PC-9 (cell line): ENCODE data around the gene PIK3C2A. TPM values are rescaled to one million over a fixed set of nuclear protein-coding genes. Genes with fewer than 3 reads are reported as not detected.

Experiments
- BruUV-seq: library from RNA; stranded (reverse); fragments of 400-500 nt; replicated peaks from 2 replicates; lab custom pipeline; 2021; lab: Mats Ljungman, UMichigan
- CTCF ChIA-PET: fragments of 300-600 bp; sonication (Branson Sonifier 250); formaldehyde crosslinking; loops from one replicate; lab custom pipeline; 2022; ENCODE audit warnings: antibody characterized with exemption; lab: Charles Lee
- POLR2A ChIA-PET: fragments of 300-600 bp; sonication (Branson Sonifier 250); formaldehyde crosslinking; loops from one replicate; lab custom pipeline; 2022; ENCODE audit warnings: antibody characterized with exemption; ENCODE audit not compliant: unreplicated experiment; lab: Charles Lee
- DNase-seq, 2 experiments: peaks; one replicate each; pipeline versions ENCODE4 v3.0.0 to v3.0.0-alpha.2; 2015 to 2022; ENCODE audit warnings: mixed read lengths in 1 of 2
- H2AFZ ChIP-seq: fragments of 200-600 bp; sonication (generic); 2 replicates; pipeline ENCODE4 v1.8.1; 2017; ENCODE audit warnings: antibody characterized with exemption
- H3F3A ChIP-seq: fragments of 200-600 bp; sonication (generic); 2 replicates; pipeline ENCODE4 v1.8.1; 2017; ENCODE audit warnings: antibody characterized with exemption, mild to moderate bottlenecking, low read depth; ENCODE audit not compliant: insufficient read depth
- H3K27ac ChIP-seq: fragments of 200-600 bp; sonication (generic); 2 replicates; pipeline ENCODE4 v1.6.1; 2016; ENCODE audit warnings: mixed run types
- H3K27me3 ChIP-seq: fragments of 200-600 bp; sonication (generic); 2 replicates; pipeline ENCODE4 v1.6.1; 2016; ENCODE audit warnings: low read depth, mixed run types; ENCODE audit not compliant: insufficient read depth
- H3K36me3 ChIP-seq: fragments of 200-600 bp; sonication (generic); 2 replicates; pipeline ENCODE4 v1.6.1; 2016; ENCODE audit warnings: low read depth, mixed run types
- H3K4me1 ChIP-seq: fragments of 200-600 bp; sonication (generic); replicated peaks from 2 replicates; pipeline ENCODE4 v1.6.1; 2016; ENCODE audit warnings: mixed run types; ENCODE audit not compliant: insufficient read depth
- H3K4me2 ChIP-seq: fragments of 200-600 bp; sonication (generic); 2 replicates; pipeline ENCODE4 v1.6.1; 2017; ENCODE audit warnings: mixed run types
- H3K4me3 ChIP-seq: fragments of 200-600 bp; sonication (generic); 2 replicates; pipeline ENCODE4 v1.6.1; 2016; ENCODE audit warnings: mixed run types
- H3K79me2 ChIP-seq: fragments of 200-600 bp; sonication (generic); 2 replicates; pipeline ENCODE4 v1.6.1; 2017; ENCODE audit warnings: low read depth, mixed run types
- H3K9me2 ChIP-seq: fragments of 200-600 bp; sonication (generic); 2 replicates; pipeline ENCODE4 v1.8.1; 2017; ENCODE audit warnings: mild to moderate bottlenecking; ENCODE audit not compliant: insufficient read depth
- H3K9me3 ChIP-seq: fragments of 200-600 bp; sonication (generic); 2 replicates; pipeline ENCODE4 v1.8.1; 2016; ENCODE audit warnings: low read depth; ENCODE audit not compliant: insufficient read depth
- H4K20me1 ChIP-seq: fragments of 200-600 bp; sonication (generic); 2 replicates; pipeline ENCODE4 v1.8.1; 2017; ENCODE audit not compliant: insufficient read depth
- EZH2 ChIP-seq: fragments of 200-600 bp; sonication (generic); IDR thresholded peaks from 2 replicates; pipeline ENCODE4 v1.8.0; 2017; ENCODE audit warnings: antibody characterized with exemption, low read depth
- intact Hi-C: fragments of 100-400 bp; cut with micrococcal nuclease; formaldehyde crosslinking; loops from one replicate; pipeline ENCODE4 v1.10.0; 2022; ENCODE audit not compliant: unreplicated experiment
- total RNA-seq: library from RNA; stranded (reverse); gene quantifications from 2 replicates; pipeline ENCODE4 v1.2.3, GENCODE V29; 2021
- TF ChIP-seq, protein P1 (sequence below): fragments of 200-600 bp; sonication (generic); conservative IDR thresholded peaks from 2 replicates; pipeline ENCODE4 v1.6.1; 2017; ENCODE audit warnings: mixed run types, antibody characterized with exemption, mild to moderate bottlenecking, moderate library complexity

The PIK3C2A gene
- total RNA-seq, 1 experiment from 2014 or later: 70.7 TPM

DNA sequence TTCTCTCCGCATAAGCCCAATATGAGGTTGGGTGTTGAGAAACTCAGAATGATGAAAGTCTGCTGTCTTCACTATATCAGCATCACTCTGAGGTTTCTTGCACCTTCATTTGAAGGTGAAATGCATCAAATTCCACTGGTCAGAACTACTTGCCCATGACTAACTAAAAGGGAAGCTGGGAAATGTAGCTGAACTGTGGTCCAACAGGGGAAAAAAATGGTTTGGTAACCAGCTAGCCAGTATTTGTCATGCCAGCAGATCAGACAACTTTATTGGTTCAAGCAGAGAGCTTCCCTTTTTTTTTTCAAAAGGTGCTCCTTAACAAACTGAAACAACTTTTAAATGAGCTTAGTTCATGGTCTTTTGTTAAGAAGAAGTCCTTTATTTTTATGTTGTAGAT is 14.2 kb upstream of the PIK3C2A start:
- CTCF ChIA-PET: no interaction called here
- 0 out of 2 replicates have a peak, but pooled peaks cover 4% of the 10 kb centered on the region for H3K4me1 ChIP-seq
- H3K4me3 ChIP-seq: no peak overlapping the region

DNA sequence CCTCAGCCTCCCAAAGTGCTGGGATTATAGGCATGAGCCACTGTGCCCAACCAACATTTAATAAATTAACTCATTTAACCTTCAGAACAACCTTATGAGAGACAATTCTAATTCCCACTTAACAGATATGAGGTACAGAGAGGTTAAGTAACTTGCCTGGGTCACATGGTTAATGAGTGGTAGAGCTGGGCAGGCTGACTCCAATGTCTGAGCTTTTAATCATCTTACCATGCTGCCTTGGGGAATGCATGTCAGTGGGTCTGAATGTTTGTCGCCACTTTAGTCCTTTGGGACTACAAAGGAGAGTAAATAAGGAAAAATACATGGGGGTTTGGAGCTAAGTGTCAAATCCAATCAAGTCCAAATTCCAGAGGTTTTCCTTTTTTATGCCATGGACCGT is 11.2 kb upstream of the PIK3C2A start:
- DNase-seq: no peak
- Histone ChIP-seq H2AFZ (no peak overlapping the region), H3K27me3 (no peaks in the 10 kb centered on the region), H4K20me1 (no peaks in the 10 kb centered on the region; the same call in 1 of the 2 replicates), H3K79me2 (no peaks in the 10 kb centered on the region), H3F3A (no peaks in the 10 kb centered on the region; the same call in 1 of the 2 replicates), H3K4me3 (no peak overlapping the region), H3K27ac (no peak overlapping the region), H3K36me3 (no peaks in the 10 kb centered on the region), H3K9me2 (no peaks in the 10 kb centered on the region), H3K9me3 (no peaks in the 10 kb centered on the region; the same call in 1 of the 2 replicates), H3K4me2 (no peak overlapping the region), H3K4me1 (0 out of 2 replicates have a peak, but pooled peaks cover 4% of the 10 kb centered on the region)
- CTCF ChIA-PET: no interaction called here
- no TSS peak for BruUV-seq
- intact Hi-C loops: no loop called here
- POLR2A ChIA-PET: no interaction called here
- TF ChIP-seq, protein P1, sequence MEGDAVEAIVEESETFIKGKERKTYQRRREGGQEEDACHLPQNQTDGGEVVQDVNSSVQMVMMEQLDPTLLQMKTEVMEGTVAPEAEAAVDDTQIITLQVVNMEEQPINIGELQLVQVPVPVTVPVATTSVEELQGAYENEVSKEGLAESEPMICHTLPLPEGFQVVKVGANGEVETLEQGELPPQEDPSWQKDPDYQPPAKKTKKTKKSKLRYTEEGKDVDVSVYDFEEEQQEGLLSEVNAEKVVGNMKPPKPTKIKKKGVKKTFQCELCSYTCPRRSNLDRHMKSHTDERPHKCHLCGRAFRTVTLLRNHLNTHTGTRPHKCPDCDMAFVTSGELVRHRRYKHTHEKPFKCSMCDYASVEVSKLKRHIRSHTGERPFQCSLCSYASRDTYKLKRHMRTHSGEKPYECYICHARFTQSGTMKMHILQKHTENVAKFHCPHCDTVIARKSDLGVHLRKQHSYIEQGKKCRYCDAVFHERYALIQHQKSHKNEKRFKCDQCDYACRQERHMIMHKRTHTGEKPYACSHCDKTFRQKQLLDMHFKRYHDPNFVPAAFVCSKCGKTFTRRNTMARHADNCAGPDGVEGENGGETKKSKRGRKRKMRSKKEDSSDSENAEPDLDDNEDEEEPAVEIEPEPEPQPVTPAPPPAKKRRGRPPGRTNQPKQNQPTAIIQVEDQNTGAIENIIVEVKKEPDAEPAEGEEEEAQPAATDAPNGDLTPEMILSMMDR: no peak
- no peak for TF ChIP-seq EZH2

More for the DNA sequence above, 14.2 kb upstream of the PIK3C2A start:
- BruUV-seq: no TSS peak
- Histone ChIP-seq H3K27ac (no peak overlapping the region), H2AFZ (no peak overlapping the region), H3K36me3 (no peaks in the 10 kb centered on the region), H3K27me3 (no peaks in the 10 kb centered on the region), H3K9me2 (no peaks in the 10 kb centered on the region), H3K9me3 (no peaks in the 10 kb centered on the region), H4K20me1 (no peaks in the 10 kb centered on the region; the same call in 1 of the 2 replicates), H3F3A (no peaks in the 10 kb centered on the region; the same call in 1 of the 2 replicates), H3K4me2 (no peak overlapping the region), H3K79me2 (no peaks in the 10 kb centered on the region)
- no peak for TF ChIP-seq EZH2
- TF ChIP-seq, protein P1: no peak
- intact Hi-C loops: no loop called here
- DNase-seq: peak in 1 of 2 experiments; percentile 40
- POLR2A ChIA-PET: no interaction called here

DNA sequence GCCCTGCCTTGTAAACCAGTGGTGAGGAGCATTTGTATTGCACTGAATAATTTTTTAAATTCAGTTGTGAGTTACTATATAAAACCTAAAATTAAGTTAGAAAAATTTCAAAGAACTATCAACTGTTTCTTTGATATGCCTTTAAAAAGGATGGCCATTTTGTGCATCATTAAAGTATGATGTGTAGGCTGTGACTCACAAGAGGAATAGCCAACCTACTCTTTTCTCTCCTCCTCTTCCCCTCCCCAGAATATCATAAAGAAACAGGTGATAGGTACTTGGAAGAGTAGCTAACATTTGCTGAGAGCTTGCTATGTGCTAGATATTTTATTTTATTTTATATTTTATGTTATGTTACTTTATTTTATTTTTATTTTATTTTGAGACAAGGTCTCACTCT is 10.6 kb upstream of the PIK3C2A start:
- H3K4me3 ChIP-seq: no peak overlapping the region
- H2AFZ ChIP-seq: no peak overlapping the region
- no peaks in the 10 kb centered on the region; the same call in 1 of the 2 replicates for H4K20me1 ChIP-seq
- no peaks in the 10 kb centered on the region for H3K27me3 ChIP-seq
- DNase-seq: no peak
- intact Hi-C loops: no loop called here
- no peak for TF ChIP-seq EZH2
- TF ChIP-seq, protein P1: no peak
- H3K9me2 ChIP-seq: no peaks in the 10 kb centered on the region
- no peak overlapping the region for H3K27ac ChIP-seq
- no TSS peak for BruUV-seq
- H3F3A ChIP-seq: no peaks in the 10 kb centered on the region; the same call in 1 of the 2 replicates
- no peaks in the 10 kb centered on the region; the same call in 1 of the 2 replicates for H3K9me3 ChIP-seq
- H3K4me2 ChIP-seq: no peak overlapping the region
- H3K79me2 ChIP-seq: no peaks in the 10 kb centered on the region
- H3K36me3 ChIP-seq: no peaks in the 10 kb centered on the region
- ChIA-PET POLR2A (no interaction called here), CTCF (no interaction called here)
- 0 out of 2 replicates have a peak, but pooled peaks cover 4% of the 10 kb centered on the region for H3K4me1 ChIP-seq
